ENCODE measurements around the gene TM9SF3.

The TM9SF3 gene
- 175 to 306 (median 305) reads per million in 3 experiments for total RNA-seq

DNA sequence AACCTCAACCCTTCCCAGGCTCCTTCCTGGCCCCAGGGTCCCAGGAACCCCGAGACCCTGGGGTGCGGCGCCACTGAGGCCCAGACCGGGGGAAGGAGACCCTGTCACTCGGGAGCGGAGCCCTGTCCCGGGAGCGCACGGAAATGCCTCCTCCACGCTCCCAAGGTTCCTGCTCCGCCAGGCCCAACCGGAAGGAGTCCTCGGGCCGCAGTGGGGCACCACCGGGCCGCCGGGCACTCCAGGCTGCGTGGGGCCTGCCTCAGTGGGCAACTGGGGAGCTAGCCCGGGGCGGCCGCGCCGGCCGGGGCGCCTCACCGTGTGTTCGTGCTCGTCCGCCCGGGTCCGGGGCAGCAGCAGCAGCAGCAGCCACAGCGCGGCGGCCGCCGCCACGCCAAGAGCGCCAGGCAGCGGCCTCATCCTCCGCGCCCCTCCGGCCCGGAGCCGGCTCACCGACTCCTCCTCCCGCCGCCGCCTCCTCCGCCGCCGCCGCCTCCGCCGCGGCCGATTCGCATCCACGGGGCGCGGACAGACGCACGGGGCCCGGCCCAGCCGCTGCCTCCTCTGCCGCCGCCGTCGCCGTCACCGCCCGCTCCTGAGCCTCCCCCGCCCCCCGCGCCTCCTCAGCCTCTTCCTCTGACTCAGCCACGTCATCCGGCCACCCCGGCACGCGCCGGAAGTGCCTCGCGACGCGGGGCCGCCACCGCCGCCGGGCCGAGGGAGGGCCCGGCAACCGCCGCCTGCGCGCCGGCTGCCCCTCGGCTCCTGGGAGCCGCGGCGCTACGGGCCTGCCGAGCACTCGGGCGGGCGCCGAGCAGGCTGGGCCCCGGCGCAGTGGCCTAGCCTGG is at the start of gene TM9SF3:
Gene TM9SF3, minus strand, starts transcription at position 594 of the 845 bp plus-strand sequence. Its CDS starts 177 bp downstream, at position 417.
- DNase-seq, result peak; percentile 92

DNA sequence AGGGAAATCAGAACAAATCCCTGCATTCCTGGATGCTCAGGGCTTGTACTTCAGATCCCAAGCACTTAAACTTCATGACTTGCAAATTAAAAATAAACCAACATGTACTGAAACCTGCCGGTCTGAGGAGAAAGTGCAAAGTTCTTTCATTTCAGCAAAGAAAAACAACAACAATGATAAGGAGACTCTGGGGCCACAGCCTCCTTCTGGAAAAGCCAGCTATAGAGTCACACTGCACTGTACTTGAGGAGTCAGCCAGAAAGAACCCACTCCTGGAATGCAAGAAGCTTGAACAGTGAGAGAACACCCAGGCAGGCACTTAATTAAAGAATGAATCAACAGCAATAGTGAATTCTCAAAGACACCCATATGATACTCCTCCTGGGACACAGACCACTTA is 49.7 kb upstream of the TM9SF3 start:
- no peak for DNase-seq

DNA sequence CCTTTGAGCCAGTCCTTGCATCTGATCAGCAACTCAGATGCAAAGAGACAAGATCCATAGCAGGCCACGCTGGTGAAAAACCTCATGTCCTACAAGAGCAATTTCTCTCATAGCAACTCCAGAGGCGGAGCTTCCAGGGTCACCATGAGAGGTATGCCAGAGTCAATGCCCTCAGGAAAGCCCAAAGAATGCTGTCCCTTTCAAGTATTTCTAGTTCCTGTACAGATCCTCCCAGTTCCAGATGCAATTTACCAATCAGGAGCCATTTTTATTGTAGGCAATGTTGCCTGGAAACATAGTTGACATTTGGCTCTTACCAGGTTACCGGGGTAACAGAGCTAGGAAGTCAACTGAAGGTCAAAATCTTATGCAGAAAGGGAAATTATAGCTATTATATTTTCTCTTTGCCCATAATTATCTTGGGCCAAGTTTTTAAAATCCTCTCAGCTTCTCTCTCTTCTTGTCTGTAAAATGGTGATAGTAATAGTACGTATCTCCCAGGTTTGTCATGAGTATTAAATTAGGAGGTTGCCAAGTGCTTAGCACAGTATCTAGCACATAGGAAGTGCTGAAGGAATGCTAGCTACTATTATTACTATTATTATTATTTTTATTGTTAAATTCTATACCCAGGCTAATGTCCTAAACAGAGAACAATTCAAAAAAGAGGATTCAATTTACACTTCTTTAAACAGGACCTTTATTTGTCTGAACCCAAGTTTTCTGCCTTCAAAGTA is 46.3 kb upstream of the TM9SF3 start:
- DNase-seq, result no peak

DNA sequence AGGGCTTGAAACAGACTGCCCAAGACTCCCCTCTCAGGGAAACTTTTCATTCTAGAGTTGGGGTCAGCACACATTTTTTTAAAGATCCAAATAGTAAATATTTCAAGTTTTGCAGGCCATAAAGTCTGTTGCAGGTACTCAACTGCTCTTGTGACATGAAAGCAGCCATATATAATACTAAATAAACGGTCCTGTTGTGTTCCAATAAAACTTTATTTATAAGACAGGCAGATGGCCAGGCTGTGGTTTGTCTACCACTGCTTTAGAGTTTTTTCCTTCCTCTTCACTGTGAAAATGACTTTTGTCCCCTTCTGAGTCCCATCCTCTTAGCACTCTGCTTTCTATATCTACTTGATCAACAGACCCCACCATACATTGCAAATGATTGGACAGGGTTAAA is 40.5 kb upstream of the TM9SF3 start:
- no peak for DNase-seq

DNA sequence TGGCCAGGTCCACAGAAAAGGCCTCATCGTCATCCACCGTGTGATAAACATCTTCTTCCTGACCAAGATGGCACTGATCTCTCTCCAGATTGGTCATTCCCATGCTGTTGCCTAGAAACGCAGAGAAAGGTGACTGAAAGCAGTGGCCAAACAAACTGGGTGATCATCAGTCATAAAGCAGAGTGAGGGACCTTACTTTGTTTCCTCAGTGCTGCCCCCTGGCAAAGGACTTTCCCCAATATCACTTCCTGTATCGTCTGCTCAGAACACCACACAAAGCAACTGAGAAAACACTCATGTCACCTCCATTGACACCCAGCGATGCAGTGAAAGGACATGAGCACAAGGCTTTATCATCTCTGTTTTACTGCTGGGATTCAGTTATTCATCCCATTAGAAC is 40.0 kb upstream of the TM9SF3 start:
- no peak for DNase-seq

DNA sequence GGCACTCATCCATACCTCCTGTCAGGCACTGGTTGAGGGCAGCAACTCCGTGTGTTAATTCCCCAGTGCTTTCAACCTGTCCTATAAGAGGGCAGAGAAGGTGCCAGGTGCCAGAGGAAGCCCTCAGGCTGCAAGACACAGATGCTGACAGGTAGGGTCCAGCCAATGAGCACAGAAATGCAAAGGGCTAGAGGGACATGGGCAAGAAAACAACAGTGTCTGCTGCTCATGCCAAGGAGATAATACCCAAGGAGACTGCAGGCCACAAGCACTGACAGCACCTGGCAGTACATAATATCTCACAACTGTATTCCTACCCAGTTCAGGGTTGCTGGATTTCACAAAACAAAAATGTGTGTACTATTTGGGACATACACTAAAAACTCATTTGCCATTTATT is 38.4 kb upstream of the TM9SF3 start:
- DNase-seq, result no peak

DNA sequence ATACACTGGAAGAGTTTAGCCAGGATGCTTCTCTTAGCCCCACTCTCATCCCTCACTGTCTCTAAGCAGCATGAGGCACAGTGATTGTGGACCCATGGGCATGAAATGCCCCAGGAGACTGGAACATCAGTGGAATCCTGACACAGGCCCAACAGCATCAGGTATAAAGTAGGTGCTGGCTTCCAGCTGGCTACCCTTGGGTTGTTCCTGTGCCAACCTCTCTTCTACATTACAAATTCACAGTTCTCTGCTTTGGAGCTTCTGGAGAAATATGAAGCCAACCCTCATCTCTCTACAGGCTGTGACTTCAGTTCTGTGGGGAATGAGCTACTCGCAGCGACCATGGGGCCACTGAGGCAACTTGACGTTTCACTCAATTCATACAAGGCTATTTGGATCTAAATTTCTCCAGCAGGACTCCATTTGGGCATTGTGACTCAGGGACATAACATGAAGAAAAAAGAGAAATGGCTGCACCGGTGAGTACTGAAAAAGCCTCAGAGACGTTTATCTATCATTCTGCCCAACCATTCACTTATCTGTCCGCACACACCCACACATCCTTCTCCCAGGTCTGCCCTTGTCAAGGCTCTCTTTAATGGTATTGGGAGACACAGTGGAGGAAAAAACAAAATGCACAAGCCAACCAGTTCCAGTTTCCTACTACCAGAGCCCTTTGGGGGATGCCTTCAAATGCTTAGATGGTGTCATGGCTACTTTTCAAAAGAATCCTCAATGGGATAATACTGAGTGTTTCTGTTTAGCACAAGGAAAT is 35.4 kb upstream of the TM9SF3 start:
- DNase-seq, result no peak

DNA sequence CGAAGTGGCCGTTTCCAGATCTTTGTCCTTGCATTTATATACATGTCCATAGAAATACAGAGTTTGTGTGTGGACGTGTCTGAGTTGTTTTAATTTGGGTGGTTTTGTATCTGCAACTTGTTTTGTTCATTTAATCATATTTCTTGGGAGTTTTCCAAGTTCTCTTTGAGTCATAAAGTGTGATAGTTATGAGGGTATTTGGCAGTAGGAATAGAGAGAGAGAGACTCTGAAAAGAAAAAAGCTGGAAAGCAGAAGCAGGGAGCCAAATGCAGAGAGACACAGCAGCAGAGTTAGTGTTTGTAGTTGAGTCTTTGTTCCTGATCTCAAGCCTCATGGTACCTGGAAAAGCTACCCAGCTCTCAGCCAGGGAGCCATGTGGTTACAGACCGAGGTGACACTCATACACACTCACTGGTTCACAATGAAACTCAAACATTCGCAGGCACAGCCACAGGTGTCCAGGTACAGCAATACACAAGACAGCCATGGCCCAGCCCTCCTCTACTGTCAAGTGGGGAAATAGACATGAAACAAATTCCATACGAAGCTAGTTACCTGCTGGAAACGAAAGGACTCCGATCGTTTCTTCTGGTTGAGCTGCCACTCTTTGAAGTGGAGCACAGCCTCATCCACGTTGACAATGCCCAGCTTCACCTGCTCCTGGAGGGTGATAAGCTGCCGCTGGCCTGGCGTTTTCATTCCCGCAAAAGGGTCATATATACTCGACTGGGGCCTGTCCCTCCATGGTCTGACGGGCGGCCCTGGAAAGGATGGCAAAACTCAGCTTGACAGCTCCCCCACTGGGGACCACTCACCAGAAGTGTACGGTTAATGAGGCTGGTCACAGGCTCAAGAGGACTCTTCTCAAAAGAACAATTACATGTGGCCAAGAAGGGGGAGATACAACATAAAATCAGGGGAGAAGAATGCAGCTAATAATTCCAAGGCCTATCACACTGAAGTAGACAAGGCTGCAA is 33.3 kb upstream of the TM9SF3 start:
- DNase-seq, result no peak

DNA sequence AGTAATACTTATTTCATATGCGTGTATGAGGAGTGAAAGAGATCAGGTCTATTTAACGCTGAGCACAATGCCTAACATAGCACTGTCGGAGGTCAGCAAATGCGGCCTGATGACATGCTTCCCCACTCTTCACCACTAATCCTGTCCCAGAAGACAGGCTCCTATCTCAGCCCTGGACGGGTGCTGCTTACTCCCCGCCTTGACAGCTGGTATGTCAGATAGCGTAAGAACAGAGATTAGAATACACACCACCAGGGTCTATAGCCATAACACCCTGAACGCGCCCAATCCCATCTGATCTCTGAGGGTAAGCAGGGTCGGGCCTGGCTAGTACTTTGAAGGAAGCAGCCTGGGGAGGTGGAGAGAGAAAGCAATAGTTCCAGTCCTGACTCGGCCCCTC is 32.3 kb upstream of the TM9SF3 start:
- no peak for DNase-seq

DNA sequence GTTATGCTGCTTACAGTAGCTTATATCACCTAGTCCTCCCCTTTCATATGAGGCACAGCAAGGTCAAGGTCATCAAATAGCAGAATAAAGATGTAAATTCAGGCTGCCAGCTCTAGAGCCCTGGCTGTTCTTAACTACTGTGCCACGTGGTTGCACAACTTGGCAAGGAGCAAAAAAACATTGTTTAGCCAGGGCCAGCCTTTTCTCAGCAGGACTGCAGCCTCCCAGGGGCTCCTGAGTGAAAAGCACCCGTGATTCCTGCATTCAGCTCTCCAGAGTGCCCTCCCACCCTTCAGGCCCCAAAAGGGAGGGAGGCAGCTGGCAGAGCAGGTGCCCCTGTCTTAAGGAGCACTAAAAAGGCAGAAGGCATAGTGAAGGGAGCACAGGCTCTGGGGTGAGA is 31.8 kb upstream of the TM9SF3 start:
- no peak for DNase-seq

DNA sequence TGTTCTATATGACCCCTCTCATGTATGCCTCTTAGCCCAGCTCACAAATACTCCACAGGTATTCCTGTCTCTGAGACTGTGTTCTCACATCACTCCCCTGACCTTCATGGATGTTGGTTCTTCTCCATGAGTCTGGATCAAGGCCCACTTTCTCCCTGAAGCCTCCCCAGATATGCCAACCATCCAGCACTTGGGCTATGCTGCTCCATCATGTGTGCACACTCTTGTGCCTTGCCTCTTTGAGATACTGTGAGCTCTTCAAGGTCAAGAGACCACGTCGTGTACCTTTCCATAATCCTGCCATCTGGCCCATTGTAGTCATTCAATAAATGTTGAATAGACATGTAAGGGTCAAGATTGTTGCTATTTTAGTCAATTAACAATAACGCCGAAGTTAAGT is 30.1 kb upstream of the TM9SF3 start:
- DNase-seq, result no peak

DNA sequence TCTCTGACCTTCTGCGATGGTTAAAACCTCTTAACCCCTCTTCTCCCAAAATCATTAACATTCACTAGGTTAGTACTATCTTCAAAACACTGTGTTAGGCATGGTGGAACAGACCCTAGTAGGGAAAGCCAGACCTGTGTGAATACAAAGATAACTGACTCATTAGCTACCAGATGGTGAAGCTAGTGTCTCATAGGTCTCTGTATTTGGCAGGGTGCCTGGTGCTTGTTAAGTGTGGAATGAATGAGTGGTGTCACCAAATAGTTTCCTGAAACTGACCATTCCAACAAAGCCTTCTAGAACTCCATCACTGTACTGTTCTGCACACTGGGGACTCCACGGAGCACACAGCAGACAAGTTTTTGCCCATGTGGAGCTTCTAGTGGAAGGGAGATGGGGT is 27.7 kb upstream of the TM9SF3 start:
- DNase-seq, result no peak

DNA sequence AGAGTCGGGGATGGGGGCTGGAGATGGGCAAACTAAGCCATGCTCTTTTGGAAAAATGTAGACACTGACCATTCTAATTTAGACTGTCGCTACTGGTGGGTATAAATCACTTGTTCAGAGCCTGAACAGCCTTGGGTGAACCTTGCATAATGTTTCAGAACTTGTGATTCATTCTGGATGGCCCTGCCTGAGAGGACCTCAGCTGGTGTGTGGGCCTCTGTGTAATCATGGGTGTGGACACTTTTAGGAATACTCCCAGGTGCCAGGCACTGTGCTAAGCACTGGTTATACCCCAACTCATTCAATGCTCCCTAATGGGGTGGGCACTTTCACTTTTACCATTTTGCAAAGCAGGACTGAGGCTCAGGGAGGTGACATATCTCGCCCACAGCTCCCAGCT is 26.8 kb upstream of the TM9SF3 start:
- DNase-seq, result no peak

DNA sequence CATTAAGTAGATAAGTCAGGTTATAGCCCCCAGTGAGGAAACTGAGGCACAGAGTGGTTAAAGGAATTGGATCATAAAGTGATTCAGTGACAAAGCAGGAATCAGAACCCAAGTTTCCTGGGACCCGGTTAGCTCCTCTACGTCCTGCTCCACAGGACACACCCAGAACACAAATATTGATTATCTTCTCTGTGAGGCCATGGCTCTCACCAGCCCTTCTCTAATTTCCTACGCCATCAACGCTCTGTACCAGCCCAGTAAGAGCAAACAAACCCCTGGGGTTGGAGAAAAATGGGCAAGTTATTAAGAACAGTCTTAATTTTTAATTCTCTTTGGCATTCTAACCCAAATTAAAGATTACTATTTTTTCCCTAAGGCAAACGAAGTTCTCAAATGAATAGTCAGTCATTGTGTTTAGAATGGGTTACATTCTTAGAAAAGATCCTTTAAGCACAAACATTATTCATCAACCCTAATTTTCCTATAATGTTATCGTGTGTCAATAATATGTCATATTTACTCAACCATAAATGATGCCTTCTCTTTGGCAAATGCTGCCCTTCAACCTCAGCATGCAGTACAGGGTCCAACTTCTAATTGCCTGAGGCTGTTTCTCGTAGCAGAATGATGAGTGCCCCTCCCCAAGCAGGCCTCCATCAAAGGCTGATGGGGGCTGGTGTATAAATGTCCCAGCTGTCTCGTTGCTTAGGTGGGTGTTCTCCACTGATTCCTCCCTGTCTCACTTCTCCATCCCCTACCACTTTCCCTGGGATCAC is 25.4 kb upstream of the TM9SF3 start:
- DNase-seq, result no peak

DNA sequence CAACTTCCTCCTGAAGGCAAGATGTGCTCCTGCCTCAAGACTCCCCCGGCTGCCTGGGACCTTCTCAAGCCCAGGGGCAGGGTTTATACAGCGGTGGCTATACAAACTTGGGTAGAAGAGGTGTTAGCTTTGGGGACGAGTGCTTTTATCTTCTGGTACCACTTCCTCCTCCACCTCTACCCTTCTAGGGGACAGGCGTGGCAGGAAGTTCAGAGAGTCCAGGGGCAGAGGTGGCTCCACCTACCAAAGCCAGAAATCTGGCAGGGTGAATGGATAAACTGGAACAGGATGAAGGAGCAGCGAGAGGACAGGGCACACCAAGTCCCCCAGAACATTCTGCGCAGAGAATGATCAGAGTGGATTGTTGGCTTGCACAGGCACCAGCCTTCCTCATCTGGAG is 24.0 kb upstream of the TM9SF3 start:
- DNase-seq, result no peak

DNA sequence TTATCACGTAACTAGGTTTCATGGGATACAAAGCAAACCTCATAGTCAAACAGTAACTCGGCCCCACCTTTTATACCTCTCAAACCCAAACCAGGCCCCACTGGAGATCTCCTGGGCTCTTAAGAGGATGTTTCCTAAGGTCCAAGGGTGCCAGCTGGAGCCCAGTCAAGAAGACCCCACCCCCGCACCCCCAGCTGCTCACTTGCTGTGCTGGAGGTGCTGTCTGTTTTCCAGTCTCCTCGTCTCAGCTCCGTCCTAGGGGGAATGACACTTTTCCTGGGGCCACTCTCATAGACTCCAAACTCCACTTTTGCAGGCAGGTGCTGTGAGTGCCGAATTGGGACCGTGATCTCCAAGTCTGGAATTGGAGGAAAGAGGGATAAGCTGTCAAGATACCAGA is 22.7 kb upstream of the TM9SF3 start:
- no peak for DNase-seq

DNA sequence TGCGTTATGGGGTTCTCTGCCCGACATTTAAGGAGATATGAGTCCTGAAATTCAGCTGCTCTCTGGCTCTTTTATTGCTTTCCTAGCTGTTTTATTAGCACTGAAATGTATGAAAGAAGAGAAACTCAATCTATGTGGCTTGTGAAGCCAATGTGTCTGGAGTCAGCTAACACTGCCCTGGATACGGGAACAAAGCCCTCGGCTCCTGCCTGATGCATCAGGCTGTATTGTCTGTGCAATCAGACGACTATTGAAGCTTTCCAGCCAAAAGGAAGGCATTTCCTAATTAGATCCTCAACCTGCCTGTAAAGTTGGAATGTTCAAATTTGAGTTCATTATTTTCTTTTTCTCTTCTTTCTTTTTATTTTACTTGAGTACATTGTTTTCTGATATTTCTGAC is 22.0 kb upstream of the TM9SF3 start:
- no peak for DNase-seq

DNA sequence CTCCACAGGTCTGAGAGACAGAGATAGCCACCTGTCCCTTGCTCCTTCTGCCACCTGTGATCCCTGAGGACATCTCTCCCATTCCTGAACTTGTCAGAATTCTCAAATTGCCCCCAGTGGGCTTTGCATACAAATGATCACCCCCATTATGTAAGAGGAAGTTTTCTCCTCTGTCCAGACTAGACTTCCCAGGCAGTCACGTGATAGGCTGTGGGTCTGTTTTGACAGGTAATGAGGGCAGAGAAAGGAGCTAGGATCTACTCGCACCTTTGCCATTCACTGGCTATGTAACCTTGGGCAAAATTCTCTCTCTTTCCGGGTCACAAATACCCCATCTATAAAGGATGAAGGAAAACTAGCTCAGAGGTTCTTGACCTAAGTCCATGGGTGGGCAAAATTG is 21.4 kb upstream of the TM9SF3 start:
- DNase-seq, result no peak

DNA sequence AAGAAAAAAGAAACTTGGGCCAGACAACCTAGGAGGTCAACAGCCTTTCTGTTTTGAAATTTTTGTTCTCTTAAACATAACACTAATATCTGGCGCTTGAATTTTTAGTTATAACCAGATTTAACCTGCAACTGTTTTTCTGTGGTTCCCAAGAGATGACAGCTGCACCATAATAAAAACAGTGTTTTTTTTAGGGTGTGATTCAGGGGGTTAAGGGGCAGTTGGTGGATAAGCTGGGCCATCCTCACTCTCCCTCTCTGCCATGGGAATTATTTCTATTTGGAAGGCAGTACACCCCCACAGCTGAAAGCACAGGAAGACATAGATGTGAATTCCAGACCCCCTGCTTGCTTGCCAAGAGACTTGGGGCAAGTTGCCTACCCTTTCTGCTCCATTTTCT is 20.1 kb upstream of the TM9SF3 start:
- no peak for DNase-seq

DNA sequence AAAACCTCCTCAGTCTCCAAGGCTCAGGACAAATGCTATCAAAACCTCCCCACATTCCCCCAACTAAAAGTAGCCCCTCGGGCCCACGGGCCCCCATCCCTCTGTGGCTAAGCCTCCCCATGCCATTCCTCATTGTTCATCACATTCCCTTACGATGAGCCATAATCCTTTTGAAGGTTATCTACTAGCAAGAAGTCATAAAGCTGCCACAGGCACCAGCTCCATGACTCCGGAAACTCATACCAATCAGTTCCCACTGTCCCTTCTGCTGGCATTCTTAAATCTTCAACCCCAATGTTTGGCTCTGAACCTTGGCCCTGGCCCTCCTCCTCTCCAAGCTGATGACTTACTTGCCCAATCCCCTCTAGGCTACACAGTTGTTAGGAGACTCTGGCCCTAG is 19.4 kb upstream of the TM9SF3 start:
- no peak for DNase-seq

DNA sequence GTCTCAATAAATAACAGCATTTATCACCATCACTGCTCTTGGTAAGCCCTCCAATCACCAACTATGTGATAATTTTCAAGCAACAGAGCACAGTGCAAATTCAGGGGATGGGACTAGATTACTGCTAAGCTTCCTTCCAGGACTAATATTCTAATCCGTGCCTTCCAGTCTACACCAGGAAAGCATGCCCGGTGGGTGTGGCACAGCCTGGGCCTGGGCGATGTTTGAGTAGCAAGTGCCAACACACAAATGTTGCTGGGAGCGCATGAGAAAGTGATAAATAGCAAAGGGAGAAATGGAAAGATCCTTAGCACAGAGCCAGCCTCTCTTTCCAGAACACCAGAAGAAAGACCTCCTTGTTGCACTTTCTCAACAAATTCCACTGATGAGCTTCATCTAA is 13.5 kb upstream of the TM9SF3 start:
- DNase-seq, result no peak
